Ovary (tissue), 3 donors: Measurements from ENCODE around the gene IFT81.

ENCODE experiments used
- CTCF ChIP-seq, 3 donors: fragments of 450-650 bp in 2 of 3; fragments of 200-600 bp in 1 of 3; IDR thresholded peaks; one replicate each; pipeline versions ENCODE4 v1.5.1 to v1.8.0; 2016 to 2022; ENCODE audit warnings: antibody characterized with exemption in 3 of 3, mild to moderate bottlenecking in 1 of 3
- EP300 ChIP-seq: sonication (generic); formaldehyde crosslinking; IDR thresholded peaks from one replicate; pipeline ENCODE4 v1.6.1; 2017; ENCODE audit warnings: antibody characterized with exemption
- POLR2A ChIP-seq: fragments of 450-650 bp; IDR thresholded peaks from one replicate; pipeline ENCODE4 v1.6.1; 2017; ENCODE audit warnings: antibody characterized with exemption, mild to moderate bottlenecking, moderate library complexity
- donor health status: DM: no; HTN: no; CAD: no.

GRCh38 chr12:110105159-110105558 is 19.0 kb upstream of the IFT81 start:
- no peak for TF ChIP-seq CTCF (IDR thresholded peaks at IDR 0.05)
- TF ChIP-seq EP300: no peak
- no peak for TF ChIP-seq POLR2A
